Gastrocnemius medialis (tissue), 4 donors: ENCODE results near the gene PELO. TPM values are rescaled to one million over a fixed set of nuclear protein-coding genes. Genes with fewer than 3 reads are reported as not detected.

ENCODE experiments used
- ATAC-seq, 2 donors: fragments of 150-250 bp; one replicate each; pipeline ENCODE4 v1.9.1; 2016
- DNase-seq, 2 donors: peaks; one replicate each; pipeline ENCODE4 v3.0.0-alpha.2; 2019
- H3K27ac ChIP-seq, 4 donors: fragments of 200-600 bp; sonication (generic); 1 replicate in 1 of 4; 2 replicates in 3 of 4; pipeline ENCODE4 v1.5.1; 2016 to 2018; ENCODE audit warnings: mild to moderate bottlenecking in 2 of 4, moderate library complexity in 1 of 4
- H3K27me3 ChIP-seq, 3 donors: fragments of 200-600 bp; sonication (generic) in 2 of 3; 1 replicate in 1 of 3; 2 replicates in 2 of 3; pipeline versions ENCODE4 v1.5.1 to v1.6.0; 2016 to 2019; ENCODE audit warnings: mild to moderate bottlenecking in 1 of 3, moderate library complexity in 1 of 3
- H3K36me3 ChIP-seq, 2 donors: fragments of 200-600 bp; sonication (generic) in 1 of 2; one replicate each; pipeline ENCODE4 v1.5.1; 2017 to 2018
- H3K4me1 ChIP-seq, 2 donors: fragments of 200-600 bp; sonication (generic) in 1 of 2; one replicate each; pipeline ENCODE4 v1.5.1; 2016 to 2017; ENCODE audit warnings: mild to moderate bottlenecking in 2 of 2
- H3K4me3 ChIP-seq, 4 donors: fragments of 200-600 bp; sonication (generic) in 3 of 4; 1 replicate in 1 of 4; 2 replicates in 3 of 4; pipeline ENCODE4 v1.5.1; 2016 to 2019; ENCODE audit warnings: mild to moderate bottlenecking in 2 of 4
- H3K9me3 ChIP-seq, 3 donors: fragments of 200-600 bp; sonication (generic) in 2 of 3; 1 replicate in 1 of 3; 2 replicates in 2 of 3; pipeline ENCODE4 v1.5.1; 2016 to 2019
- CTCF ChIP-seq, 5 experiments: fragments of 450-650 bp in 3 of 5; fragments of 200-600 bp in 2 of 5; sonication (generic) in 2 of 5; IDR thresholded peaks in 4 of 5; conservative IDR thresholded peaks in 1 of 5; 1 replicate in 4 of 5; 2 replicates in 1 of 5; pipeline ENCODE4 v1.5.1; 2016 to 2019; ENCODE audit warnings: antibody characterized with exemption in 5 of 5, mild to moderate bottlenecking in 3 of 5, moderate library complexity in 3 of 5
- POLR2A ChIP-seq, 2 donors: fragments of 450-650 bp; IDR thresholded peaks; one replicate each; pipeline ENCODE4 v1.6.1; 2017; ENCODE audit warnings: antibody characterized with exemption in 2 of 2, mild to moderate bottlenecking in 2 of 2, moderate library complexity in 2 of 2
- in situ Hi-C, 4 donors: fragments of 200-750 bp; cut with MboI; loops; one replicate each; pipeline versions ENCODE4 v1.15.0 to v1.8.0; 2017; ENCODE audit warnings: low sequenced_read_pairs in 4 of 4
- intact Hi-C: fragments of 100-400 bp; cut with DNase I; formaldehyde crosslinking; loops from one replicate; pipeline ENCODE4 v1.15.1; 2023; ENCODE audit warnings: low total_unique reads
- total RNA-seq, 4 donors: library from RNA; depleted of rRNA; stranded (reverse); fragments of >200 nt; gene quantifications; one replicate each; pipeline versions ENCODE4 v1.1.0 to v1.2.3, GENCODE V29; 2016

PELO gene
- total RNA-seq, 4 donors from 2014 or later = 13.8 to 28.5 (median 18.5) TPM

GRCh38 chr5:52749666-52750065, 38.0 kb upstream of the PELO start:
- TF ChIP-seq CTCF (IDR thresholded peaks at IDR 0.05 in 4 of 5, conservative IDR thresholded peaks at IDR 0.05 in 1 of 5) = no peak
- TF ChIP-seq POLR2A (IDR thresholded peaks at IDR 0.05) = no peak
- no peak for ATAC-seq

GRCh38 chr5:52751137-52751536, 36.6 kb upstream of the PELO start:
- ATAC-seq (no peak), DNase-seq (no peak)
- intact Hi-C loops = no loop called here
- H3K27ac ChIP-seq = no peak overlapping the region
- TF ChIP-seq CTCF (IDR thresholded peaks at IDR 0.05 in 4 of 5, conservative IDR thresholded peaks at IDR 0.05 in 1 of 5) (no peak), POLR2A (IDR thresholded peaks at IDR 0.05) (no peak)
- H3K9me3 ChIP-seq = no peaks in the 10 kb centered on the region
- in situ Hi-C loops = no loop called here
- no peak overlapping the region for H3K4me3 ChIP-seq
- no peaks in the 10 kb centered on the region for H3K4me1 ChIP-seq
- no peaks in the 10 kb centered on the region for H3K36me3 ChIP-seq
- H3K27me3 ChIP-seq = no peaks in the 10 kb centered on the region

More at GRCh38 chr5:52749666-52750065, 38.0 kb upstream of the PELO start:
- DNase-seq = no peak
- Histone ChIP-seq H3K27me3 (no peaks in the 10 kb centered on the region), H3K9me3 (no peaks in the 10 kb centered on the region), H3K27ac (no peak overlapping the region), H3K36me3 (no peaks in the 10 kb centered on the region), H3K4me3 (no peak overlapping the region), H3K4me1 (no peaks in the 10 kb centered on the region)
- intact Hi-C loops = no loop called here
- in situ Hi-C loops = no loop called here

- no peak for TF ChIP-seq CTCF (IDR thresholded peaks at IDR 0.05 in 4 of 5, conservative IDR thresholded peaks at IDR 0.05 in 1 of 5)
- no peak for TF ChIP-seq POLR2A (IDR thresholded peaks at IDR 0.05)
- intact Hi-C loops = no loop called here
- Histone ChIP-seq H3K36me3 (no peaks in the 10 kb centered on the region), H3K9me3 (no peaks in the 10 kb centered on the region), H3K4me1 (no peaks in the 10 kb centered on the region), H3K4me3 (no peak overlapping the region), H3K27ac (no peak overlapping the region), H3K27me3 (no peaks in the 10 kb centered on the region)
- in situ Hi-C loops = no loop called here
- ATAC-seq = no peak
- DNase-seq = no peak
Observed at GRCh38 chr5:52754051-52754450, 33.7 kb upstream of the PELO start.

- TF ChIP-seq CTCF (IDR thresholded peaks at IDR 0.05 in 4 of 5, conservative IDR thresholded peaks at IDR 0.05 in 1 of 5) (no peak), POLR2A (IDR thresholded peaks at IDR 0.05) (no peak)
- Histone ChIP-seq H3K27me3 (no peaks in the 10 kb centered on the region), H3K4me3 (no peak overlapping the region), H3K27ac (peak overlapping the region in 3 of 4 donors; percentile 32 to 65 (median 60)), H3K4me1 (no peaks in the 10 kb centered on the region), H3K36me3 (no peaks in the 10 kb centered on the region), H3K9me3 (no peaks in the 10 kb centered on the region)
- in situ Hi-C loops = no loop called here
- no peak for DNase-seq
- intact Hi-C loops = no loop called here
- ATAC-seq = peak in 1 of 2 donors; percentile 60
Observed at GRCh38 chr5:52757527-52757926, 30.2 kb upstream of the PELO start.

DNA sequence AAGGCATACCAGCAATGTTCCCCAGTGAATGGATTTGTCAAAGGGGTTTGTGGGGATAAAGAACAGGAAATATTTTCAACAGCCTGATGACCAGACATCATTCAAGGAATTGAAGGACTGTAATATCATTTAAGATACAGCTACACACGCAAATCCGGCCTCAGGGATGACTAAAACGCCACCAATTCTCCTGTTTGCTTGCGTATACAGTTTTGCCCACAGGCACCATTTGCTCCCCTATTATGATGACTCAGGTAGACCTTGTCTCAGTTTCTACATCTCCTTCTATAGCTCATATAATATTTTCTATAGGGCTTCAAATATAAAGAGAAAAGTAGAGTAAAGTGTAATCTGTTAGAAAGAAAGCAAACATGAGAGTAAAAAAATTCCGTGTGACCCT, 29.7 kb upstream of the PELO start:
- Histone ChIP-seq H3K27ac (peak overlapping the region; percentile 32 to 65 (median 48)), H3K4me3 (no peak overlapping the region), H3K4me1 (no peaks in the 10 kb centered on the region), H3K36me3 (no peaks in the 10 kb centered on the region), H3K27me3 (no peaks in the 10 kb centered on the region), H3K9me3 (no peaks in the 10 kb centered on the region)
- DNase-seq (no peak), ATAC-seq (no peak)
- intact Hi-C loops (no loop called here), in situ Hi-C loops (no loop called here)
- TF ChIP-seq POLR2A (IDR thresholded peaks at IDR 0.05) = no peak
- TF ChIP-seq CTCF (IDR thresholded peaks at IDR 0.05 in 4 of 5, conservative IDR thresholded peaks at IDR 0.05 in 1 of 5) = no peak
